Measurements from ENCODE around the gene SLC11A2. TPM values are rescaled to one million over a fixed set of nuclear protein-coding genes. Genes with fewer than 3 reads are reported as not detected.

SLC11A2 gene
- total and polyA plus RNA-seq, 2 of the 4 experiments (the other 2 are of a cell fraction), result 28.0 to 45.3 TPM

DNA sequence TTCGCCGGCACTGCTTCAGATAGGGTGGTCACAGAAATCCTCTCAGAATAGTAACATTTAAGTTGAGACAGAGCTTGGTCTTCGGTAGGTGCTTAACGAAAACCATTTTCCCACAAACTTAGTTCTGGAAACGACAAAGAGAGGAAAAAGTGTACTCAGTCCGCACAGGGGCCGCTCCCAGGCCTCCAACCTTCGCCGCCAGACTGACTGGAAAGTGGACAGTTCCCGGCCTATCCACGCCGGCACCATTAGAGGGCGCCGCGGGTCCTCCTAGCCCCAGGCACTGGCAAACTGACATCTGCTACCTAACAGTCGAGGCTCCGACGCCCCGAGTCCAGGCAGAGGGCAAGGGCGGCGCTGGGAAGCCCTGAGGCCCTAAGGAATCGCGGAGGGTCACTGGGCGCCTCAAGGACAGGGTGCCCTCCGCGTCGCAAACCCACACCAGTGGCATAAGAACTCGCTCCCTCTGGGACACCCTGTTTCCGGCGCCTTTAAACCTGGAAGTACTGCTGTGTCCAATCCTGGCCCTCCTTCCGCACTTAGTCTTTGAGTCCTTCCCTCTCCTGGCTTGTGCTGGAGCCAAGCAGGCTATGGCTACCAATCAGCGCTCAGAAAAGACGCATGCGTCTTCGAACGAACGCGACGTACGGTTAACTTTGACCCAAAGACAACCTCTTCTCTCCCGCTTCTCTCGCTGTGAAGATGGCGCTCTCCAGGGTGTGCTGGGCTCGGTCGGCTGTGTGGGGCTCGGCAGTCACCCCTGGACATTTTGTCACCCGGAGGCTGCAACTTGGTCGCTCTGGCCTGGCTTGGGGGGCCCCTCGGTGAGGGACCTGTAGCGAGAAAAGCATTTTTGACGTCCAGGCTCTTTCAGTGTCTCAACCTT, 21.7 kb upstream of the SLC11A2 start, which contains the start of gene LETMD1:
Gene LETMD1, plus strand, starts transcription at position 673 of the 886 bp plus-strand sequence. Its CDS starts 30 bp downstream, at position 703.
- Histone ChIP-seq H2AK9ac (replicated peaks; ENCODE audit: low read depth, low read length, poor library complexity) (peak within 1 kb of the TSS; percentile 88), H3K4me3 (ENCODE audit: insufficient read depth, low read depth, low read length) (peak within 1 kb of the TSS; percentile 67), H3K14ac (replicated peaks; ENCODE audit: low read depth, low read length) (peak within 1 kb of the TSS; percentile 96), H3K9me1 (ENCODE audit: insufficient read depth, low read length) (0 out of 2 replicates have a peak, but pooled peaks cover 2% of the 10 kb centered on the region), H3K9ac (ENCODE audit: low read depth, low read length) (peak within 1 kb of the TSS; percentile 86), H2BK120ac (ENCODE audit: low read depth, low read length) (peak within 1 kb of the TSS; percentile 85), H2AFZ (replicated peaks; ENCODE audit: low read length, poor library complexity) (peak within 1 kb of the TSS; percentile 99), H4K20me1 (ENCODE audit: insufficient read depth, low read length) (no peaks in the 10 kb centered on the region), H3K56ac (ENCODE audit: extremely low read depth, insufficient read depth, low read length) (peak within 1 kb of the TSS; percentile 82), H3K4ac (ENCODE audit: low read depth, low read length) (peak within 1 kb of the TSS; percentile 88), H4K5ac (ENCODE audit: low read depth, low read length) (peak within 1 kb of the TSS; percentile 88), H2AK5ac (ENCODE audit: low read depth, low read length) (peak within 1 kb of the TSS; percentile 82), H3K27me3 (ENCODE audit: control insufficient read depth, insufficient read depth, low read length) (no peaks in the 10 kb centered on the region), H3K27ac (ENCODE audit: insufficient read depth, low read length) (peak within 1 kb of the TSS; percentile 92), H2BK20ac (ENCODE audit: low read depth, low read length) (no peak within 1 kb of the TSS), H2BK15ac (ENCODE audit: low read depth, low read length) (no peak within 1 kb of the TSS; the same call in 2 of the 3 replicates), H3K18ac (ENCODE audit: low read depth, low read length) (peak within 1 kb of the TSS; percentile 46; the same call in 1 of the 2 replicates), H3K36me3 (ENCODE audit: control insufficient read depth, insufficient read depth, low read length) (no peaks in the 10 kb centered on the region), H3K4me1 (ENCODE audit: control insufficient read depth, insufficient read depth, low read length) (no peaks in the 10 kb centered on the region; the same call in 1 of the 2 replicates), H3K79me1 (ENCODE audit: low read depth in 1 of 2, low read length in 2 of 2) (peaks cover 17 to 20% of the 10 kb centered on the region in 2 experiments), H4K8ac (ENCODE audit: low read depth in 2 of 2, low read length in 2 of 2) (peak within 1 kb of the TSS; percentile 87 to 94), H4K91ac (ENCODE audit: insufficient read depth, low read depth, low read length) (peak within 1 kb of the TSS; percentile 90), H3K4me2 (ENCODE audit: low read depth, low read length) (peak within 1 kb of the TSS; percentile 97), H3K23ac (ENCODE audit: low read depth, low read length) (peak within 1 kb of the TSS; percentile 93), H2BK5ac (ENCODE audit: low read depth, low read length, poor library complexity, severe bottlenecking) (peak within 1 kb of the TSS; percentile 88), H3K9me3 (ENCODE audit: control insufficient read depth, insufficient read depth, low read length) (no peaks in the 10 kb centered on the region)
- in situ Hi-C loops (cut with MboI; ENCODE audit: low sequenced_read_pairs), result no loop called here
- peak; percentile 99 for DNase-seq
- ChIA-PET CTCF (interaction anchor here (0.6 kb wide), 1 partner anchor 10 kb away, joined by 3 read pairs; no protein-coding TSS in a partner anchor), POLR2A (ENCODE audit: unreplicated experiment) (no interaction called here)
- dilution Hi-C loops (cut with HindIII; ENCODE audit: low sequenced_read_pairs, unreplicated experiment), result no loop called here
- intact Hi-C loops (cut with micrococcal nuclease), result loop anchor here (2.0 kb wide), 2 partner anchors 283 to 293 kb away; partner anchors contain the start of gene ATF1
- no TSS peak for BruUV-seq (replicated peaks)
- peak; percentile 99 for ATAC-seq (ENCODE audit: low read depth)
- 1% methylated on average over 30 of the region's 51 CpGs; no CpG with 5 or more reads in 1 of the 2 experiments for WGBS, 2 experiments (ENCODE audit: extremely low coverage in 2 of 2, insufficient read length in 1 of 2)
- no peak for TF ChIP-seq RCOR1 (IDR thresholded peaks at IDR 0.05; ENCODE audit: insufficient replicate concordance, low read length)
- TF ChIP-seq, protein P1, sequence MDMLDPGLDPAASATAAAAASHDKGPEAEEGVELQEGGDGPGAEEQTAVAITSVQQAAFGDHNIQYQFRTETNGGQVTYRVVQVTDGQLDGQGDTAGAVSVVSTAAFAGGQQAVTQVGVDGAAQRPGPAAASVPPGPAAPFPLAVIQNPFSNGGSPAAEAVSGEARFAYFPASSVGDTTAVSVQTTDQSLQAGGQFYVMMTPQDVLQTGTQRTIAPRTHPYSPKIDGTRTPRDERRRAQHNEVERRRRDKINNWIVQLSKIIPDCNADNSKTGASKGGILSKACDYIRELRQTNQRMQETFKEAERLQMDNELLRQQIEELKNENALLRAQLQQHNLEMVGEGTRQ (IDR thresholded peaks at IDR 0.05; ENCODE audit: low read depth, low read length), result no peak
- TF ChIP-seq MAZ (IDR thresholded peaks at IDR 0.05; ENCODE audit: borderline replicate concordance, low read depth, low read length), result peak; percentile 39; the same call in 1 of the 2 replicates
- TF ChIP-seq, protein P2, sequence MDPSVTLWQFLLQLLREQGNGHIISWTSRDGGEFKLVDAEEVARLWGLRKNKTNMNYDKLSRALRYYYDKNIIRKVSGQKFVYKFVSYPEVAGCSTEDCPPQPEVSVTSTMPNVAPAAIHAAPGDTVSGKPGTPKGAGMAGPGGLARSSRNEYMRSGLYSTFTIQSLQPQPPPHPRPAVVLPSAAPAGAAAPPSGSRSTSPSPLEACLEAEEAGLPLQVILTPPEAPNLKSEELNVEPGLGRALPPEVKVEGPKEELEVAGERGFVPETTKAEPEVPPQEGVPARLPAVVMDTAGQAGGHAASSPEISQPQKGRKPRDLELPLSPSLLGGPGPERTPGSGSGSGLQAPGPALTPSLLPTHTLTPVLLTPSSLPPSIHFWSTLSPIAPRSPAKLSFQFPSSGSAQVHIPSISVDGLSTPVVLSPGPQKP (IDR thresholded peaks at IDR 0.05; ENCODE audit: borderline replicate concordance, low read depth, low read length), result no peak
- no peak for TF ChIP-seq MAFK (IDR thresholded peaks at IDR 0.05; ENCODE audit: low read depth, low read length)
- TF ChIP-seq, protein P3, sequence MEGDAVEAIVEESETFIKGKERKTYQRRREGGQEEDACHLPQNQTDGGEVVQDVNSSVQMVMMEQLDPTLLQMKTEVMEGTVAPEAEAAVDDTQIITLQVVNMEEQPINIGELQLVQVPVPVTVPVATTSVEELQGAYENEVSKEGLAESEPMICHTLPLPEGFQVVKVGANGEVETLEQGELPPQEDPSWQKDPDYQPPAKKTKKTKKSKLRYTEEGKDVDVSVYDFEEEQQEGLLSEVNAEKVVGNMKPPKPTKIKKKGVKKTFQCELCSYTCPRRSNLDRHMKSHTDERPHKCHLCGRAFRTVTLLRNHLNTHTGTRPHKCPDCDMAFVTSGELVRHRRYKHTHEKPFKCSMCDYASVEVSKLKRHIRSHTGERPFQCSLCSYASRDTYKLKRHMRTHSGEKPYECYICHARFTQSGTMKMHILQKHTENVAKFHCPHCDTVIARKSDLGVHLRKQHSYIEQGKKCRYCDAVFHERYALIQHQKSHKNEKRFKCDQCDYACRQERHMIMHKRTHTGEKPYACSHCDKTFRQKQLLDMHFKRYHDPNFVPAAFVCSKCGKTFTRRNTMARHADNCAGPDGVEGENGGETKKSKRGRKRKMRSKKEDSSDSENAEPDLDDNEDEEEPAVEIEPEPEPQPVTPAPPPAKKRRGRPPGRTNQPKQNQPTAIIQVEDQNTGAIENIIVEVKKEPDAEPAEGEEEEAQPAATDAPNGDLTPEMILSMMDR (conservative IDR thresholded peaks at IDR 0.05; ENCODE audit: low read depth, low read length), result peak; percentile 90
- TF ChIP-seq RAD21 (IDR thresholded peaks at IDR 0.05; ENCODE audit: low read length), result peak; percentile 80
- TF ChIP-seq NFE2L2 (IDR thresholded peaks at IDR 0.05; ENCODE audit: low read depth, low read length), result no peak
- no peak for TF ChIP-seq CHD1 (IDR thresholded peaks at IDR 0.05; ENCODE audit: low read depth, low read length)
- TF ChIP-seq POLR2A (IDR thresholded peaks at IDR 0.05; ENCODE audit: low read depth, low read length), result peak; percentile 44; the same call in 1 of the 2 replicates
- TF ChIP-seq RFX5 (IDR thresholded peaks at IDR 0.05; ENCODE audit: low read depth, low read length), result no peak
- 0 out of 2 replicates have a peak, but pooled peaks have one; percentile 18 for TF ChIP-seq MXI1 (IDR thresholded peaks at IDR 0.05; ENCODE audit: borderline replicate concordance, low read depth, low read length)
- TF ChIP-seq SMC3 (IDR thresholded peaks at IDR 0.05; ENCODE audit: low read depth, low read length), result peak; percentile 72
